Panc1 (cell line): ENCODE results near the gene JAK2.

ENCODE experiments used
- POLR2AphosphoS5 ChIP-seq: IDR thresholded peaks from 2 replicates; pipeline ENCODE4 v1.6.1; 2012; ENCODE audit warnings: mild to moderate bottlenecking, low read depth, low read length, moderate library complexity
- SIN3A ChIP-seq: IDR thresholded peaks from 2 replicates; pipeline ENCODE4 v1.6.1; 2012; ENCODE audit warnings: low read depth, mild to moderate bottlenecking, low read length, moderate library complexity, borderline replicate concordance; ENCODE audit not compliant: insufficient read depth
- TCF7L2 ChIP-seq: IDR thresholded peaks from 2 replicates; pipeline ENCODE4 v1.6.1; 2011; ENCODE audit warnings: mild to moderate bottlenecking, low read depth, low read length, inconsistent platforms
- TF ChIP-seq, protein P1 (sequence below): fragments of 450-650 bp; IDR thresholded peaks from 2 replicates; pipeline ENCODE4 v1.5.1; 2017; ENCODE audit warnings: mild to moderate bottlenecking
- TF ChIP-seq, protein P2 (sequence below), 2 experiments: IDR thresholded peaks; 2 replicates each; pipeline ENCODE4 v1.6.1; 2011 to 2012; ENCODE audit warnings: low read depth in 2 of 2, control low read depth in 1 of 2, low read length in 1 of 2, mild to moderate bottlenecking in 1 of 2, moderate library complexity in 1 of 2; ENCODE audit not compliant: insufficient read depth in 1 of 2

DNA sequence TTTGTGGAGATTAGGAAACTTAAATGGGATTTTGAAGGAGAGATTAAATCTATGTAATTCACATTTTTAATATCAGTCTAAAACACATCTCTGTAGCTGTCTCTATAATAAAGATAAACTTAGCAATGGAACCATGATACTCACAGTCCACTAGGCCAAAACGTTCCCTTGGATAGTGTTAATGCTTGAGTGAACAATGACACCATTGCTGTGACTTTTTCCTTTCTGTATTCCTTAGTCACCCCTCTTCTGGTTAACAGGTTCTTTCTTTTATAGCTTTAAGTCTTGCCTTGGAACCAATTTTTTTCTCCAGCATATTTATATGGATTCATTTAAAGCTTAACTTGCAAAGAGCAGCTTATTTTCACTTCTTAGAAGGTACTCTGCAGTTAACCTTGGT lies 137.0 kb downstream of the JAK2 start:
- TF ChIP-seq, protein P1, sequence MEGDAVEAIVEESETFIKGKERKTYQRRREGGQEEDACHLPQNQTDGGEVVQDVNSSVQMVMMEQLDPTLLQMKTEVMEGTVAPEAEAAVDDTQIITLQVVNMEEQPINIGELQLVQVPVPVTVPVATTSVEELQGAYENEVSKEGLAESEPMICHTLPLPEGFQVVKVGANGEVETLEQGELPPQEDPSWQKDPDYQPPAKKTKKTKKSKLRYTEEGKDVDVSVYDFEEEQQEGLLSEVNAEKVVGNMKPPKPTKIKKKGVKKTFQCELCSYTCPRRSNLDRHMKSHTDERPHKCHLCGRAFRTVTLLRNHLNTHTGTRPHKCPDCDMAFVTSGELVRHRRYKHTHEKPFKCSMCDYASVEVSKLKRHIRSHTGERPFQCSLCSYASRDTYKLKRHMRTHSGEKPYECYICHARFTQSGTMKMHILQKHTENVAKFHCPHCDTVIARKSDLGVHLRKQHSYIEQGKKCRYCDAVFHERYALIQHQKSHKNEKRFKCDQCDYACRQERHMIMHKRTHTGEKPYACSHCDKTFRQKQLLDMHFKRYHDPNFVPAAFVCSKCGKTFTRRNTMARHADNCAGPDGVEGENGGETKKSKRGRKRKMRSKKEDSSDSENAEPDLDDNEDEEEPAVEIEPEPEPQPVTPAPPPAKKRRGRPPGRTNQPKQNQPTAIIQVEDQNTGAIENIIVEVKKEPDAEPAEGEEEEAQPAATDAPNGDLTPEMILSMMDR: no peak
- TF ChIP-seq TCF7L2: no peak
- no peak for TF ChIP-seq SIN3A
- no peak for TF ChIP-seq POLR2AphosphoS5
- TF ChIP-seq, protein P2, sequence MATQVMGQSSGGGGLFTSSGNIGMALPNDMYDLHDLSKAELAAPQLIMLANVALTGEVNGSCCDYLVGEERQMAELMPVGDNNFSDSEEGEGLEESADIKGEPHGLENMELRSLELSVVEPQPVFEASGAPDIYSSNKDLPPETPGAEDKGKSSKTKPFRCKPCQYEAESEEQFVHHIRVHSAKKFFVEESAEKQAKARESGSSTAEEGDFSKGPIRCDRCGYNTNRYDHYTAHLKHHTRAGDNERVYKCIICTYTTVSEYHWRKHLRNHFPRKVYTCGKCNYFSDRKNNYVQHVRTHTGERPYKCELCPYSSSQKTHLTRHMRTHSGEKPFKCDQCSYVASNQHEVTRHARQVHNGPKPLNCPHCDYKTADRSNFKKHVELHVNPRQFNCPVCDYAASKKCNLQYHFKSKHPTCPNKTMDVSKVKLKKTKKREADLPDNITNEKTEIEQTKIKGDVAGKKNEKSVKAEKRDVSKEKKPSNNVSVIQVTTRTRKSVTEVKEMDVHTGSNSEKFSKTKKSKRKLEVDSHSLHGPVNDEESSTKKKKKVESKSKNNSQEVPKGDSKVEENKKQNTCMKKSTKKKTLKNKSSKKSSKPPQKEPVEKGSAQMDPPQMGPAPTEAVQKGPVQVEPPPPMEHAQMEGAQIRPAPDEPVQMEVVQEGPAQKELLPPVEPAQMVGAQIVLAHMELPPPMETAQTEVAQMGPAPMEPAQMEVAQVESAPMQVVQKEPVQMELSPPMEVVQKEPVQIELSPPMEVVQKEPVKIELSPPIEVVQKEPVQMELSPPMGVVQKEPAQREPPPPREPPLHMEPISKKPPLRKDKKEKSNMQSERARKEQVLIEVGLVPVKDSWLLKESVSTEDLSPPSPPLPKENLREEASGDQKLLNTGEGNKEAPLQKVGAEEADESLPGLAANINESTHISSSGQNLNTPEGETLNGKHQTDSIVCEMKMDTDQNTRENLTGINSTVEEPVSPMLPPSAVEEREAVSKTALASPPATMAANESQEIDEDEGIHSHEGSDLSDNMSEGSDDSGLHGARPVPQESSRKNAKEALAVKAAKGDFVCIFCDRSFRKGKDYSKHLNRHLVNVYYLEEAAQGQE (IDR thresholded peaks at IDR 0.05; ENCODE audit: insufficient read depth in 1 of 2, low read depth in 2 of 2, low read length in 1 of 2): no peak
